ENCODE measurements around the gene TMEM14B. TPM values are rescaled to one million over a fixed set of nuclear protein-coding genes. Genes with fewer than 3 reads are reported as not detected.

Gene TMEM14B
- total and polyA plus RNA-seq, 9 of the 15 experiments (the other 6 are each of a cell fraction or from before 2014, with no cell fraction given) = 174 to 862 (median 263) TPM

- TF ChIP-seq, protein P1, sequence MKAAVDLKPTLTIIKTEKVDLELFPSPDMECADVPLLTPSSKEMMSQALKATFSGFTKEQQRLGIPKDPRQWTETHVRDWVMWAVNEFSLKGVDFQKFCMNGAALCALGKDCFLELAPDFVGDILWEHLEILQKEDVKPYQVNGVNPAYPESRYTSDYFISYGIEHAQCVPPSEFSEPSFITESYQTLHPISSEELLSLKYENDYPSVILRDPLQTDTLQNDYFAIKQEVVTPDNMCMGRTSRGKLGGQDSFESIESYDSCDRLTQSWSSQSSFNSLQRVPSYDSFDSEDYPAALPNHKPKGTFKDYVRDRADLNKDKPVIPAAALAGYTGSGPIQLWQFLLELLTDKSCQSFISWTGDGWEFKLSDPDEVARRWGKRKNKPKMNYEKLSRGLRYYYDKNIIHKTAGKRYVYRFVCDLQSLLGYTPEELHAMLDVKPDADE (conservative IDR thresholded peaks at IDR 0.05; ENCODE audit: control insufficient read depth, low read depth, low read length) = 0 out of 2 replicates have a peak, but pooled peaks have one; percentile 33
- TF ChIP-seq HMGN3 (IDR thresholded peaks at IDR 0.05; ENCODE audit: borderline replicate concordance, extremely low read depth, insufficient read length, low read depth, low read length) = peak; percentile 55
- TF ChIP-seq SRSF3 (IDR thresholded peaks at IDR 0.05; ENCODE audit: insufficient read depth, low read length) = no peak
- no peak; the same call in 1 of the 2 replicates for TF ChIP-seq KAT7 (CRISPR knock-in tag; IDR thresholded peaks at IDR 0.05; ENCODE audit: borderline replicate concordance)
- no peak for TF ChIP-seq HDAC6 (IDR thresholded peaks at IDR 0.05; ENCODE audit: low read depth, low read length)
- no peak for TF ChIP-seq TBP (optimal IDR thresholded peaks at IDR 0.05; ENCODE audit: low read depth, low read length)
- no peak for TF ChIP-seq NFATC3 (IDR thresholded peaks at IDR 0.05)
- TF ChIP-seq MYC (IDR thresholded peaks at IDR 0.05; ENCODE audit: low read depth, low read length) = peak; percentile 92
- no peak for TF ChIP-seq MYC (CRISPR knock-in tag; IDR thresholded peaks at IDR 0.05; ENCODE audit: borderline replicate concordance, low read depth)
- peak; percentile 94 for TF ChIP-seq POLR2AphosphoS5 (IDR thresholded peaks at IDR 0.05; ENCODE audit: control insufficient read depth, insufficient read depth, low read depth, low read length)
- peak; percentile 87 for TF ChIP-seq GATAD2B (IDR thresholded peaks at IDR 0.05; ENCODE audit: borderline replicate concordance)
- TF ChIP-seq, protein P2, sequence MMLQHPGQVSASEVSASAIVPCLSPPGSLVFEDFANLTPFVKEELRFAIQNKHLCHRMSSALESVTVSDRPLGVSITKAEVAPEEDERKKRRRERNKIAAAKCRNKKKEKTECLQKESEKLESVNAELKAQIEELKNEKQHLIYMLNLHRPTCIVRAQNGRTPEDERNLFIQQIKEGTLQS (IDR thresholded peaks at IDR 0.05) = 0 out of 2 replicates have a peak, but pooled peaks have one; percentile 39
- TF ChIP-seq, protein P2 (CRISPR knock-in tag; conservative IDR thresholded peaks at IDR 0.05) = no peak
- no peak for TF ChIP-seq TCFL5 (CRISPR knock-in tag; conservative IDR thresholded peaks at IDR 0.05)
- TF ChIP-seq CBFA2T2 (conservative IDR thresholded peaks at IDR 0.05) = peak; percentile 95
- TF ChIP-seq PBX2 (CRISPR knock-in tag; IDR thresholded peaks at IDR 0.05; ENCODE audit: low read depth) = no peak
- TF ChIP-seq PBX2 (tag; conservative IDR thresholded peaks at IDR 0.05; ENCODE audit: low read depth) = peak; percentile 56
- no peak for TF ChIP-seq ZKSCAN1 (IDR thresholded peaks at IDR 0.05; ENCODE audit: low read depth, low read length)
- TF ChIP-seq RHOXF2B (CRISPR knock-in tag; conservative IDR thresholded peaks at IDR 0.05) = no peak
- TF ChIP-seq ZNF232 (CRISPR knock-in tag; IDR thresholded peaks at IDR 0.05) = 0 out of 2 replicates have a peak, but pooled peaks have one; percentile 65
- TF ChIP-seq ZKSCAN8 (CRISPR knock-in tag; IDR thresholded peaks at IDR 0.05) = peak; percentile 73; the same call in 1 of the 2 replicates
- TF ChIP-seq VEZF1 (CRISPR knock-in tag; IDR thresholded peaks at IDR 0.05) = peak; percentile 23; the same call in 1 of the 2 replicates
Observed at GRCh38 chr6:10771371-10771894, 23.8 kb downstream of the TMEM14B start (continued).
